ENCODE results near the gene SVEP1.
A peak's percentile ranks its signal among the peaks of the same experiment; 100 is the strongest.
"Not testable (repeated sequence)": the region's sequence is repeated elsewhere in the genome, so short reads cannot be mapped to it uniquely, and the experiment has no call there.

The SVEP1 gene

GRCh38 chr9:110443866-110444220 lies 135.7 kb downstream of the SVEP1 start:
- peak; percentile 49 for DNase-seq (ENCODE audit: low read depth)

GRCh38 chr9:110443146-110443865 lies 136.2 kb downstream of the SVEP1 start:
- DNase-seq (ENCODE audit: low read depth) = peak; percentile 68

- no peak for DNase-seq (ENCODE audit: low read depth)
Observed at GRCh38 chr9:110440796-110441195, 138.7 kb downstream of the SVEP1 start.

GRCh38 chr9:110440172-110440571 lies 139.4 kb downstream of the SVEP1 start:
- DNase-seq (ENCODE audit: low read depth) = peak; percentile 75

- no peak for DNase-seq (ENCODE audit: low read depth)
Observed at GRCh38 chr9:110432253-110432652, 147.3 kb downstream of the SVEP1 start.

- peak; percentile 20 for DNase-seq (ENCODE audit: low read depth)
Observed at GRCh38 chr9:110429453-110429852, 150.1 kb downstream of the SVEP1 start.

- peak; percentile 56 for DNase-seq (ENCODE audit: low read depth)
Observed at GRCh38 chr9:110427497-110428104, 151.9 kb downstream of the SVEP1 start.

- peak; percentile 44 for DNase-seq (ENCODE audit: low read depth)
Observed at GRCh38 chr9:110426052-110426709, 153.4 kb downstream of the SVEP1 start.

- DNase-seq (ENCODE audit: low read depth) = no peak
Observed at GRCh38 chr9:110414471-110414870, 165.1 kb downstream of the SVEP1 start.

GRCh38 chr9:110410961-110411360 lies 168.6 kb downstream of the SVEP1 start:
- no peak for DNase-seq (ENCODE audit: low read depth)

GRCh38 chr9:110408598-110408997 lies 170.9 kb downstream of the SVEP1 start:
- no peak for DNase-seq (ENCODE audit: low read depth)

GRCh38 chr9:110405858-110406443 lies 173.6 kb downstream of the SVEP1 start:
- no peak for DNase-seq (ENCODE audit: low read depth)

- no peak for DNase-seq (ENCODE audit: low read depth)
Observed at GRCh38 chr9:110404473-110404872, 175.1 kb downstream of the SVEP1 start.

GRCh38 chr9:110399983-110400382 lies 179.6 kb downstream of the SVEP1 start:
- no peak for DNase-seq (ENCODE audit: low read depth)

GRCh38 chr9:110398992-110399391 lies 180.5 kb downstream of the SVEP1 start:
- DNase-seq (ENCODE audit: low read depth) = not testable (repeated sequence)

- DNase-seq (ENCODE audit: low read depth) = no peak
Observed at GRCh38 chr9:110391826-110392485, 187.6 kb downstream of the SVEP1 start.

- DNase-seq (ENCODE audit: low read depth) = no peak
Observed at GRCh38 chr9:110389148-110389750, 190.3 kb downstream of the SVEP1 start.

GRCh38 chr9:110383491-110383890 lies 196.1 kb downstream of the SVEP1 start:
- DNase-seq (ENCODE audit: low read depth) = no peak

- DNase-seq (ENCODE audit: low read depth) = no peak
Observed at GRCh38 chr9:110382731-110383130, 196.8 kb downstream of the SVEP1 start.

- no peak for DNase-seq (ENCODE audit: low read depth)
Observed at GRCh38 chr9:110371411-110372007, 208.0 kb downstream of the SVEP1 start.

- peak; percentile 59 for DNase-seq (ENCODE audit: low read depth)
Observed at GRCh38 chr9:110370315-110370714, 209.2 kb downstream of the SVEP1 start.

- no peak for DNase-seq (ENCODE audit: low read depth)
Observed at GRCh38 chr9:110364451-110364850, 215.1 kb downstream of the SVEP1 start.

All from ELR (cell line).